Activated T-cell treated with anti-CD3 and anti-CD28 coated beads, Interleukin-2, amount 50 U/mL, for 24 hours (primary cell): ENCODE measurements around the gene CRB3.

ENCODE experiments used
- DNase-seq: peaks from one replicate; pipeline ENCODE4 v3.0.0-alpha.2; 2020
- H3K27ac Mint-ChIP-seq: 2 replicates; pipeline ENCODE4 v1.8.0; 2020; ENCODE audit warnings: mild to moderate bottlenecking, mixed read lengths
- H3K27me3 Mint-ChIP-seq: 2 replicates; pipeline ENCODE4 v1.8.0; 2020; ENCODE audit warnings: mixed read lengths
- H3K36me3 Mint-ChIP-seq: 2 replicates; pipeline ENCODE4 v1.8.0; 2020; ENCODE audit warnings: low read depth, mixed read lengths
- H3K4me1 Mint-ChIP-seq: 2 replicates; pipeline ENCODE4 v1.8.0; 2020; ENCODE audit warnings: low read depth, mixed read lengths
- H3K4me3 Mint-ChIP-seq: 2 replicates; pipeline ENCODE4 v1.8.0; 2020; ENCODE audit warnings: mild to moderate bottlenecking, moderate library complexity, mixed read lengths
- H3K9me3 Mint-ChIP-seq: 2 replicates; pipeline ENCODE4 v1.8.0; 2020; ENCODE audit warnings: mixed read lengths

Gene CRB3

GRCh38 chr19:6484831-6485230 is 20.8 kb downstream of the CRB3 start:
- no peak for DNase-seq
- Mint-ChIP-seq H3K27me3 (no peaks in the 10 kb centered on the region), H3K4me1 (peaks cover 33% of the 10 kb centered on the region), H3K4me3 (no peak overlapping the region), H3K36me3 (peaks cover 13% of the 10 kb centered on the region), H3K27ac (no peak overlapping the region), H3K9me3 (no peaks in the 10 kb centered on the region)

- no peak for DNase-seq
- H3K9me3 Mint-ChIP-seq, result peaks cover 5% of the 10 kb centered on the region
- peak overlapping the region; percentile 82 for H3K27ac Mint-ChIP-seq
- peaks cover 20% of the 10 kb centered on the region for H3K4me1 Mint-ChIP-seq
- peak overlapping the region; percentile 72 for H3K4me3 Mint-ChIP-seq
- H3K36me3 Mint-ChIP-seq, result no peaks in the 10 kb centered on the region
- H3K27me3 Mint-ChIP-seq, result no peaks in the 10 kb centered on the region
These were observed 25.4 kb downstream of the CRB3 start for GRCh38 chr19:6489278-6490061.

DNA sequence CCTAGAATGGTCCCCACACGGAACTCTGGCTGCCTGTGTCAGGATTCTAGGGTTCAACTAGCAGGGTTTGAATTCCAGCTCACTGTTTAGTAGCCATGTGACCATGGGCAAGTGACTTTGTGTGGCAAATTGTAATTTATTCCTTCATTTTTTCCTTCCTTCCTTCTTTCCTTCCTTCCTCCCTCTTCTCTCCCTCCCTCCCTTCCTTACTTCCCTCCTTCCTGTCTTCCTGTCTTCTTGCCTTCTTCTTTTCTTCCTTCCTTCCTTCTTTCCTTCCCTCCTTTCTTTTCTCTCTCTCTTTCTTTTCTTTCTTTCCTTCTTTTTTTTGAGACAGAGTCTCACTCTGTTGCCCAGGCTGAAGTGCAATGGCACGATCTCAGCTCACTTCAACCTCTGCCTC is 26.1 kb downstream of the CRB3 start:
- peak overlapping the region; percentile 72 for H3K4me3 Mint-ChIP-seq
- H3K27ac Mint-ChIP-seq, result peak overlapping the region; percentile 82
- DNase-seq, result no peak
- H3K9me3 Mint-ChIP-seq, result peaks cover 5% of the 10 kb centered on the region
- peaks cover 20% of the 10 kb centered on the region for H3K4me1 Mint-ChIP-seq
- no peaks in the 10 kb centered on the region for H3K27me3 Mint-ChIP-seq
- H3K36me3 Mint-ChIP-seq, result no peaks in the 10 kb centered on the region

GRCh38 chr19:6491802-6492592 is 27.9 kb downstream of the CRB3 start:
- Mint-ChIP-seq H3K9me3 (peaks cover 5% of the 10 kb centered on the region), H3K27ac (no peak overlapping the region), H3K4me1 (peaks cover 20% of the 10 kb centered on the region), H3K4me3 (no peak overlapping the region), H3K36me3 (no peaks in the 10 kb centered on the region), H3K27me3 (no peaks in the 10 kb centered on the region)
- no peak for DNase-seq

- Mint-ChIP-seq H3K27me3 (no peaks in the 10 kb centered on the region), H3K9me3 (peaks cover 5% of the 10 kb centered on the region), H3K27ac (no peak overlapping the region), H3K4me1 (peaks cover 18% of the 10 kb centered on the region), H3K4me3 (no peak overlapping the region), H3K36me3 (no peaks in the 10 kb centered on the region)
- no peak for DNase-seq
These were observed 30.5 kb downstream of the CRB3 start for GRCh38 chr19:6494438-6495036.

DNA sequence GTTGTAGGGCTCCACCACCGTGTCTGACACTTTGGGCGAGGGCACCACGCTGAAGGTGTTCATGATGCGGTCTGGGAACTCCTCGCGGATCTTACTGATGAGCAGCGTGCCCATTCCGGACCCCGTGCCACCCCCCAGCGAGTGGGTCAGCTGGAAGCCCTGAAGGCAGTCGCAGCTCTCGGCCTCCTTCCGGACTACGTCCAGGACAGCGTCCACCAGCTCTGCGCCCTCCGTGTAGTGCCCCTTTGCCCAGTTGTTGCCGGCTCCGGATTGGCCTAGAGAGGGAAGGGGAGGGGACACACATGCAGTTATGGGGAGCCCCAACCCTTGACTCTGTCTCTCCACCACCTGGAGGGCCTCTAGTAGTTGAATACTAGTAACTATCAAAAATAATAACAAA is 31.9 kb downstream of the CRB3 start:
- H3K36me3 Mint-ChIP-seq, result no peaks in the 10 kb centered on the region
- no peak overlapping the region for H3K27ac Mint-ChIP-seq
- H3K4me1 Mint-ChIP-seq, result peaks cover 10% of the 10 kb centered on the region
- DNase-seq, result no peak
- peaks cover 5% of the 10 kb centered on the region for H3K9me3 Mint-ChIP-seq
- H3K4me3 Mint-ChIP-seq, result no peak overlapping the region
- peaks cover 5% of the 10 kb centered on the region for H3K27me3 Mint-ChIP-seq

- Mint-ChIP-seq H3K4me1 (peaks cover 12% of the 10 kb centered on the region), H3K27me3 (peaks cover 12% of the 10 kb centered on the region), H3K27ac (no peak overlapping the region), H3K4me3 (no peak overlapping the region), H3K36me3 (no peaks in the 10 kb centered on the region), H3K9me3 (no peaks in the 10 kb centered on the region)
- DNase-seq, result no peak
These were observed 34.4 kb downstream of the CRB3 start for GRCh38 chr19:6498294-6499036.

GRCh38 chr19:6499052-6499790 is 35.1 kb downstream of the CRB3 start:
- H3K27me3 Mint-ChIP-seq, result peaks cover 15% of the 10 kb centered on the region
- H3K36me3 Mint-ChIP-seq, result no peaks in the 10 kb centered on the region
- no peak overlapping the region for H3K4me3 Mint-ChIP-seq
- no peak overlapping the region for H3K27ac Mint-ChIP-seq
- no peak for DNase-seq
- no peaks in the 10 kb centered on the region for H3K9me3 Mint-ChIP-seq
- H3K4me1 Mint-ChIP-seq, result peaks cover 12% of the 10 kb centered on the region

DNA sequence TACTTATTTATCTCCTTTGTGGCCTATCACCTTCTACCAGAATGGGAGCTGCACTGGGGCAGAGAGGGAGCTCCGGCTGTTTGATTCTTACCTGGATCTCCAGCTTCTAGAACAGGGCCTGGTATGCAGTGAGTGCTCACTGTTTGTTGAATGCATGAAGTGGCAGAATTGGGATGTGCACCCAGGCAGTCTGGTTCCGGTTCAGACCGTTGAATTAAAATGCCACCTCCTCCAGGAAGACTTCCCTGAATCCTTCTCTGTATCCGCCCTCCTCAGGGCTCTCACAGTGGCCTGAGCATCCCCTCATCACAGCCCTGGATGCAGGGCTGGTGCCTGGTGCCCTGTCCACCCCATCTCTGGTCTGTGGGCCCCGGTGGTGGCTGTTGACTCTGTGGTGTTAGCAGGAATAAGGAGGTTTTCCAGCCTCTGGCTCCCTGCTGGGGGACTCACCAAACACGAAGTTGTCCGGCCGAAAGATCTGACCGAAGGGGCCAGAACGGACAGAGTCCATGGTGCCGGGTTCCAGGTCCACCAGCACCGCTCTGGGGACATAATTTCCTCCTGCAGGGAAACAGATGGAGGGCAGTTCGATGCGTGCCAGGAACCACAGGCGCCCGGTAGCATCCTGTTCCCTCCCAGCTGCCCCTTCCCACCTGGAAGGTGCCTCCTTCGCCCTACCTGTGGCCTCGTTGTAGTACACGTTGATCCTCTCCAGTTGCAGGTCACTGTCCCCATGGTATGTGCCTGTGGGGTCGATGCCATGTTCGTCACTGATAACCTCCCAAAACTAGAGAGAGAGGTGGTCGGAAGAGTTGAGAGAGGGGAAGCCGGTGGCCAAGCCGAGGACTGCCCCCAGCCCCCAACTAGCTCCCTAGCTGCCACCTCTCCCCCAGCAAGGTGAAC is 37.0 kb downstream of the CRB3 start:
- Mint-ChIP-seq H3K27ac (peak overlapping the region; percentile 65), H3K4me3 (peak overlapping the region; percentile 79), H3K9me3 (no peaks in the 10 kb centered on the region), H3K36me3 (no peaks in the 10 kb centered on the region), H3K4me1 (peaks cover 16% of the 10 kb centered on the region), H3K27me3 (peaks cover 15% of the 10 kb centered on the region)
- no peak for DNase-seq

- Mint-ChIP-seq H3K36me3 (no peaks in the 10 kb centered on the region), H3K27me3 (peaks cover 15% of the 10 kb centered on the region), H3K27ac (peak within 1 kb of the TSS; percentile 65), H3K4me1 (peaks cover 16% of the 10 kb centered on the region), H3K9me3 (no peaks in the 10 kb centered on the region), H3K4me3 (peak within 1 kb of the TSS; percentile 79)
- peak; percentile 76 for DNase-seq
These were observed 37.9 kb downstream of the CRB3 start, which contains the start of gene TUBB4A for GRCh38 chr19:6501740-6502648. TUBB4A (minus strand) TSS chr19:6502309; CDS start chr19:6502212, 97 bp downstream.

- Mint-ChIP-seq H3K9me3 (no peaks in the 10 kb centered on the region), H3K27me3 (peaks cover 15% of the 10 kb centered on the region), H3K27ac (no peak overlapping the region), H3K36me3 (no peaks in the 10 kb centered on the region), H3K4me1 (peaks cover 16% of the 10 kb centered on the region), H3K4me3 (no peak overlapping the region)
- no peak for DNase-seq
These were observed 39.5 kb downstream of the CRB3 start for GRCh38 chr19:6503407-6504201.
